IMR-90 (cell line): ENCODE measurements around the gene IL1RAPL1. TPM values are rescaled to one million over a fixed set of nuclear protein-coding genes. Genes with fewer than 3 reads are reported as not detected.

ENCODE experiments used
- ATAC-seq: fragments of 200-7000 bp; cut with Tn5 transposase; 2 replicates; pipeline ENCODE4 v1.9.1; 2020; ENCODE audit warnings: low read depth, mild to moderate bottlenecking, moderate library complexity
- BruUV-seq: library from RNA; stranded (reverse); fragments of 400-500 nt; replicated peaks from 2 replicates; lab custom pipeline; 2021; lab: Mats Ljungman, UMichigan
- CTCF ChIA-PET: fragments of 300-600 bp; formaldehyde crosslinking; extraction: SDS; loops from one replicate; lab custom pipeline; 2021; ENCODE audit warnings: antibody characterized with exemption; lab: Yijun Ruan, JAX
- POLR2A ChIA-PET: fragments of 300-600 bp; sonication (Branson Sonifier 250); formaldehyde crosslinking; loops from one replicate; lab custom pipeline; 2022; ENCODE audit warnings: antibody characterized with exemption; ENCODE audit not compliant: unreplicated experiment; lab: Charles Lee
- DNase-seq: peaks from one replicate; pipeline ENCODE4 v3.0.0; 2013
- H2AFZ ChIP-seq: replicated peaks from 2 replicates; pipeline ENCODE3; 2013; ENCODE audit warnings: low read length, mild to moderate bottlenecking; ENCODE audit not compliant: poor library complexity
- H2AK5ac ChIP-seq: 2 replicates; pipeline ENCODE4 v1.6.1; 2013; ENCODE audit warnings: low read depth, low read length, inconsistent platforms
- H2AK9ac ChIP-seq: replicated peaks from 2 replicates; pipeline ENCODE3; 2013; ENCODE audit warnings: mild to moderate bottlenecking, low read depth, low read length, moderate library complexity; ENCODE audit not compliant: poor library complexity
- H2BK120ac ChIP-seq: 2 replicates; pipeline ENCODE4 v1.6.1; 2013; ENCODE audit warnings: low read depth, low read length, inconsistent platforms
- H2BK15ac ChIP-seq: 3 replicates; pipeline ENCODE4 v1.6.1; 2013; ENCODE audit warnings: low read depth, low read length, inconsistent platforms
- H2BK20ac ChIP-seq: 2 replicates; pipeline ENCODE4 v1.6.1; 2013; ENCODE audit warnings: low read depth, mild to moderate bottlenecking, inconsistent platforms, low read length, moderate library complexity
- H2BK5ac ChIP-seq: 2 replicates; pipeline ENCODE4 v1.6.1; 2013; ENCODE audit warnings: mild to moderate bottlenecking, low read depth, low read length, inconsistent platforms; ENCODE audit not compliant: poor library complexity, severe bottlenecking
- H3K14ac ChIP-seq: replicated peaks from 2 replicates; pipeline ENCODE4 v1.6.1; 2013; ENCODE audit warnings: low read depth, low read length, inconsistent platforms
- H3K18ac ChIP-seq: 2 replicates; pipeline ENCODE4 v1.6.1; 2013; ENCODE audit warnings: low read depth, low read length, control low read depth
- H3K23ac ChIP-seq: 2 replicates; pipeline ENCODE4 v1.6.1; 2013; ENCODE audit warnings: low read depth, low read length, inconsistent platforms
- H3K27ac ChIP-seq: 2 replicates; pipeline ENCODE4 v1.5.1; 2013; ENCODE audit warnings: mild to moderate bottlenecking, control low read depth, low read length; ENCODE audit not compliant: insufficient read depth
- H3K27me3 ChIP-seq: 2 replicates; pipeline ENCODE4 v1.6.1; 2013; ENCODE audit warnings: low read length; ENCODE audit not compliant: control insufficient read depth, insufficient read depth
- H3K36me3 ChIP-seq: 2 replicates; pipeline ENCODE4 v1.6.1; 2013; ENCODE audit warnings: low read length, mixed read lengths; ENCODE audit not compliant: control insufficient read depth, insufficient read depth
- H3K4ac ChIP-seq: 2 replicates; pipeline ENCODE4 v1.6.1; 2013; ENCODE audit warnings: low read depth, low read length, inconsistent platforms
- H3K4me1 ChIP-seq: 2 replicates; pipeline ENCODE4 v1.6.1; 2013; ENCODE audit warnings: low read length, mixed read lengths; ENCODE audit not compliant: control insufficient read depth, insufficient read depth
- H3K4me2 ChIP-seq: 2 replicates; pipeline ENCODE4 v1.6.1; 2013; ENCODE audit warnings: low read depth, mild to moderate bottlenecking, control low read depth, low read length, moderate library complexity
- H3K4me3 ChIP-seq: 2 replicates; pipeline ENCODE4 v1.5.1; 2013; ENCODE audit warnings: low read depth, mild to moderate bottlenecking, control low read depth, low read length, moderate library complexity; ENCODE audit not compliant: insufficient read depth
- H3K56ac ChIP-seq: 2 replicates; pipeline ENCODE4 v1.6.1; 2013; ENCODE audit warnings: low read length, inconsistent platforms; ENCODE audit not compliant: insufficient read depth; ENCODE audit errors: extremely low read depth
- H3K79me1 ChIP-seq, 2 experiments: 2 replicates each; pipeline ENCODE4 v1.6.1; 2013; ENCODE audit warnings: low read length in 2 of 2, inconsistent platforms in 1 of 2, low read depth in 1 of 2
- H3K9ac ChIP-seq: 2 replicates; pipeline ENCODE4 v1.6.1; 2013; ENCODE audit warnings: low read depth, low read length, control low read depth
- H3K9me1 ChIP-seq: 2 replicates; pipeline ENCODE4 v1.6.1; 2013; ENCODE audit warnings: low read length, inconsistent platforms; ENCODE audit not compliant: insufficient read depth
- H3K9me3 ChIP-seq: 2 replicates; pipeline ENCODE4 v1.6.1; 2013; ENCODE audit warnings: low read length; ENCODE audit not compliant: control insufficient read depth, insufficient read depth
- H4K20me1 ChIP-seq: 2 replicates; pipeline ENCODE4 v1.6.1; 2013; ENCODE audit warnings: low read length, inconsistent platforms; ENCODE audit not compliant: insufficient read depth
- H4K5ac ChIP-seq: 2 replicates; pipeline ENCODE4 v1.6.1; 2013; ENCODE audit warnings: mild to moderate bottlenecking, low read depth, low read length, control low read depth
- H4K8ac ChIP-seq, 2 experiments: 2 replicates each; pipeline ENCODE4 v1.6.1; 2013; ENCODE audit warnings: low read depth in 2 of 2, low read length in 2 of 2, control low read depth in 1 of 2, inconsistent platforms in 1 of 2
- H4K91ac ChIP-seq: 2 replicates; pipeline ENCODE4 v1.6.1; 2013; ENCODE audit warnings: low read depth, low read length, inconsistent platforms; ENCODE audit not compliant: insufficient read depth
- BHLHE40 ChIP-seq: fragments of 150-350 bp; IDR thresholded peaks from 2 replicates; pipeline ENCODE4 v1.6.1; 2016; ENCODE audit warnings: mild to moderate bottlenecking, low read depth, low read length
- CHD1 ChIP-seq: IDR thresholded peaks from 2 replicates; pipeline ENCODE4 v1.6.1; 2012; ENCODE audit warnings: low read depth, low read length, improper control_type of control experiment
- WGBS, 2 experiments: methylation state at CpG; one replicate each; pipeline versions ENCODE4 v1.1.5 to v1.1.7; 2013; ENCODE audit warnings: missing lambda C conversion rate in 2 of 2; ENCODE audit not compliant: insufficient read length in 1 of 2; ENCODE audit errors: extremely low coverage in 2 of 2; 5-methylcytosine and 5-hydroxymethylcytosine counted together
- dilution Hi-C: fragments of 300-500 bp; cut with HindIII; formaldehyde crosslinking; loops from one replicate; pipeline ENCODE4 v1.14.3; 2018; ENCODE audit warnings: low sequenced_read_pairs; ENCODE audit not compliant: unreplicated experiment
- in situ Hi-C: fragments of 300-500 bp; cut with MboI; formaldehyde crosslinking; loops from 3 replicates; pipeline ENCODE4 v1.14.3; 2019; ENCODE audit warnings: low sequenced_read_pairs, inconsistent platforms, mixed read lengths
- intact Hi-C: fragments of 100-400 bp; cut with micrococcal nuclease; formaldehyde crosslinking; loops from 2 replicates; pipeline ENCODE4 v1.10.0; 2022
- polyA plus RNA-seq, 3 experiments: library from polyadenylated mRNA; depleted of rRNA; stranded (reverse); fragments of >200 nt; gene quantifications; 2 replicates each; pipeline ENCODE4 v1.2.3, GENCODE V29; 2012; ENCODE audit warnings: low replicate concordance in 1 of 3
- total RNA-seq: library from RNA; depleted of rRNA; stranded (reverse); fragments of >200 nt; gene quantifications from 2 replicates; pipeline ENCODE4 v1.2.3, GENCODE V29; 2012
- TF ChIP-seq, protein P1 (sequence below): fragments of 150-350 bp; IDR thresholded peaks from 2 replicates; pipeline ENCODE4 v1.6.1; 2016; ENCODE audit warnings: low read depth, mild to moderate bottlenecking, low read length, moderate library complexity, borderline replicate concordance

The IL1RAPL1 gene
- total and polyA plus RNA-seq, 2 of the 4 experiments (the other 2 are of a cell fraction): 1.5 to 9.0 TPM

DNA sequence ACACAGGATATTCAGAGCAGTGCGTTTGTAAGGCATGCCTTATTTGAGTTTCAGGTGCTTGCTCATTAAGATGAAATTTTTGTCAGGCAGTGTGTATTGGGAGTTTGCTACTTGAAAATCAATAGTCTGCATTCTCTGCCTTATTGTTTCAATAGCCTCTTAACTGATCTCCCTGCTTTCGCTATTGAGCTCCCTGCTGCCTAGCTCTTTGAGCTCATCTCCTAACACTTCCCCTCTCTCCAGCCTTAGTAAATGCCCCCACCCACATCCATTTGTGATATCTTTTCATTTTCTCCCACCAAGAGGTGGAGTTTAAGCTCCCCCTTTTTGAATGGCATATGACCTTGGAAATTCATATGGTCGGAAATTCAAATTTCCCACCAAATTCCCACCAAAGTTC lies 256.6 kb downstream of the IL1RAPL1 start:
- Histone ChIP-seq H2BK5ac (no peak overlapping the region), H3K9me1 (no peaks in the 10 kb centered on the region), H3K4me2 (no peak overlapping the region), H3K27me3 (no peaks in the 10 kb centered on the region), H2AFZ (no peak overlapping the region), H4K20me1 (no peaks in the 10 kb centered on the region), H3K36me3 (no peaks in the 10 kb centered on the region), H2BK20ac (no peak overlapping the region), H3K4me1 (no peaks in the 10 kb centered on the region), H4K5ac (no peak overlapping the region), H3K4ac (no peak overlapping the region), H3K9me3 (no peaks in the 10 kb centered on the region), H4K91ac (no peak overlapping the region), H2BK15ac (no peak overlapping the region), H3K4me3 (no peak overlapping the region), H2AK9ac (no peak overlapping the region), H3K56ac (no peak overlapping the region), H3K23ac (no peak overlapping the region), H3K18ac (no peak overlapping the region), H2BK120ac (no peak overlapping the region), H3K9ac (no peak overlapping the region), H3K79me1 (no peaks in the 10 kb centered on the region), H2AK5ac (no peak overlapping the region), H3K14ac (no peak overlapping the region), H4K8ac (no peak overlapping the region), H3K27ac (no peak overlapping the region)
- ChIA-PET POLR2A (no interaction called here), CTCF (interaction anchor here (0.5 kb wide), 1 partner anchor 90 kb away, joined by 3 read pairs; no protein-coding TSS in a partner anchor)
- TF ChIP-seq BHLHE40 (no peak), CHD1 (no peak)
- TF ChIP-seq, protein P1, sequence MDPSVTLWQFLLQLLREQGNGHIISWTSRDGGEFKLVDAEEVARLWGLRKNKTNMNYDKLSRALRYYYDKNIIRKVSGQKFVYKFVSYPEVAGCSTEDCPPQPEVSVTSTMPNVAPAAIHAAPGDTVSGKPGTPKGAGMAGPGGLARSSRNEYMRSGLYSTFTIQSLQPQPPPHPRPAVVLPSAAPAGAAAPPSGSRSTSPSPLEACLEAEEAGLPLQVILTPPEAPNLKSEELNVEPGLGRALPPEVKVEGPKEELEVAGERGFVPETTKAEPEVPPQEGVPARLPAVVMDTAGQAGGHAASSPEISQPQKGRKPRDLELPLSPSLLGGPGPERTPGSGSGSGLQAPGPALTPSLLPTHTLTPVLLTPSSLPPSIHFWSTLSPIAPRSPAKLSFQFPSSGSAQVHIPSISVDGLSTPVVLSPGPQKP: no peak
- dilution Hi-C loops (no loop called here), intact Hi-C loops (no loop called here), in situ Hi-C loops (no loop called here)
- no peak for DNase-seq
- BruUV-seq: no TSS peak
- no peak for ATAC-seq
- WGBS, 2 experiments: no CpG with 5 or more reads among the region's 3 CpGs
